Neural cell (in vitro differentiated cells): Measurements from ENCODE around the gene FAM43B.
"Not testable (repeated sequence)": the region's sequence is repeated elsewhere in the genome, so short reads cannot be mapped to it uniquely, and the experiment has no call there.

Source experiments
- EP300 ChIP-seq: fragments of 450-650 bp; conservative IDR thresholded peaks from 2 replicates; pipeline ENCODE4 v1.6.1; 2014; ENCODE audit warnings: antibody characterized with exemption, mild to moderate bottlenecking, moderate library complexity; ENCODE audit not compliant: poor library complexity, severe bottlenecking
- EZH2 ChIP-seq: fragments of 200-600, 300-800 bp; shearing (Covaris generic), sonication (generic); IDR thresholded peaks from 2 replicates; pipeline ENCODE4 v1.6.1; 2014; ENCODE audit warnings: antibody characterized with exemption, low read length, borderline replicate concordance, mild to moderate bottlenecking; ENCODE audit not compliant: insufficient read depth, poor library complexity, severe bottlenecking
- POLR2AphosphoS5 ChIP-seq: IDR thresholded peaks from 2 replicates; pipeline ENCODE4 v1.6.1; 2012

DNA sequence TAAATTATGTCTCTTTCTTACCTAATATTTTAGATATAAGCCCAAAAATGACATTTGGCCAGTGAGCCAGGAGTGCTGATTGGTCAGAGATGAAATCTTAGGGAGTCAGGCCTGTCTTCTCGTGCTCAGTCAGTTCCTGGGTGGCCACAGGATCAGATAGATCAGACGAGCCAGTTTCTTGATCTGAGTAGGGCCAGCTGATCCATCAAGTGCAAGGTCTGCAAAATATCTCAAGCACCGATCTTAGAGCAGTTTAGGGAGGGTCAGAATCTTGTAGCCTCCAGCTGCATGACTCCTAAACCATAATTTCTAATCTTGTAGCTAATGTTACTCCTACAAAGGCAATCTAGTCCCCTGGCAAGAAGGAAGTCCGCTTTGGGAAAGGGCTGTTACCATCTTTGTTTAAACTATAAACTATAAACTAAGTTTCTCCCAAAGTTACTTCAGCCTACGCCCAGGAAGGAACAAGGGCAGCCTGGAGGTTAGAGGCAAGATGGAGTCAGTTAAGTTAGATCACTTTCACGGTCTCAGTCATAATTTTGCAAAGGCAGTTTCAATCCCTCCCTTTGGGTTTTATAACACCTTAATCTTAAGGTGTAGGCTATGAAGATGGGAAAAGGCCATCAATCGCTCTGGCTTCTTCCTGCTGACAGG, 32.6 kb upstream of the FAM43B start:
- not testable (repeated sequence) for TF ChIP-seq EZH2, EP300, POLR2AphosphoS5
